Keratinocyte (primary cell): ENCODE measurements around the gene GPATCH2.

Experiments used
- EZH2 ChIP-seq: IDR thresholded peaks from one replicate; pipeline ENCODE4 v1.6.1; 2012; ENCODE audit warnings: inconsistent platforms, mild to moderate bottlenecking, low read length, moderate library complexity
- TF ChIP-seq, protein P1 (sequence below), 3 experiments: IDR thresholded peaks in 1 of 3; conservative IDR thresholded peaks in 1 of 3; optimal IDR thresholded peaks in 1 of 3; 2 replicates in 2 of 3; 3 replicates in 1 of 3; pipeline versions ENCODE3 to v1.5.1; 2011; ENCODE audit warnings: low read length in 3 of 3, mild to moderate bottlenecking in 3 of 3, moderate library complexity in 2 of 3, control low read depth in 1 of 3, inconsistent platforms in 1 of 3; ENCODE audit not compliant: insufficient read depth in 2 of 3; ENCODE audit errors: extremely low read depth in 1 of 3

DNA sequence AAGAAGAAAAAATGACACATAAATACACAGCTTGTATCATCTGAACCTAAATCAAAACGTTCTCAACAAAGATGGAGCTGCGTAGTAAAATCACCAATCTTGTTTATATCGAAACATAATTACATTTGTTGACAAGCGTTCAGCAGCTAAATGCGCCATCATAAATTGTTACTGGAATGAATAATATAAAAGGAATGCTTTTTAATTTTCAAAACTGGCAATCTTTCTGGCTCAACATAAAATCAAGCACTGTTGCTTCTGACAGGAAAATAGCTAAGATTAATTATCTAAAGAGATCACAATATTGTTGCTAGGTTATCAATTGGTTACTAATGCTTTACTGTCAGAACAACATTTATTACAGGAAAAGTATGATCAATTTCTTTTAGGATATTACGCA, 181.5 kb downstream of the GPATCH2 start:
- TF ChIP-seq, protein P1, sequence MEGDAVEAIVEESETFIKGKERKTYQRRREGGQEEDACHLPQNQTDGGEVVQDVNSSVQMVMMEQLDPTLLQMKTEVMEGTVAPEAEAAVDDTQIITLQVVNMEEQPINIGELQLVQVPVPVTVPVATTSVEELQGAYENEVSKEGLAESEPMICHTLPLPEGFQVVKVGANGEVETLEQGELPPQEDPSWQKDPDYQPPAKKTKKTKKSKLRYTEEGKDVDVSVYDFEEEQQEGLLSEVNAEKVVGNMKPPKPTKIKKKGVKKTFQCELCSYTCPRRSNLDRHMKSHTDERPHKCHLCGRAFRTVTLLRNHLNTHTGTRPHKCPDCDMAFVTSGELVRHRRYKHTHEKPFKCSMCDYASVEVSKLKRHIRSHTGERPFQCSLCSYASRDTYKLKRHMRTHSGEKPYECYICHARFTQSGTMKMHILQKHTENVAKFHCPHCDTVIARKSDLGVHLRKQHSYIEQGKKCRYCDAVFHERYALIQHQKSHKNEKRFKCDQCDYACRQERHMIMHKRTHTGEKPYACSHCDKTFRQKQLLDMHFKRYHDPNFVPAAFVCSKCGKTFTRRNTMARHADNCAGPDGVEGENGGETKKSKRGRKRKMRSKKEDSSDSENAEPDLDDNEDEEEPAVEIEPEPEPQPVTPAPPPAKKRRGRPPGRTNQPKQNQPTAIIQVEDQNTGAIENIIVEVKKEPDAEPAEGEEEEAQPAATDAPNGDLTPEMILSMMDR (optimal IDR thresholded peaks at IDR 0.05 in 1 of 3, IDR thresholded peaks at IDR 0.05 in 1 of 3, conservative IDR thresholded peaks at IDR 0.05 in 1 of 3; ENCODE audit: extremely low read depth in 1 of 3, insufficient read depth in 2 of 3, low read length in 3 of 3): no peak
- TF ChIP-seq EZH2: no peak
